GM21526 (cell line): Measurements from ENCODE around the gene KCNH4.
"Not testable (repeated sequence)": the region's sequence is repeated elsewhere in the genome, so short reads cannot be mapped to it uniquely, and the experiment has no call there.

ENCODE experiments used
- ATAC-seq: cut with Tn5 transposase; IDR thresholded peaks from one replicate; pipeline ENCODE4 v1.9.1; 2021; ENCODE audit warnings: moderate library complexity; ENCODE audit not compliant: unreplicated experiment, low FRiP score

Gene KCNH4

DNA sequence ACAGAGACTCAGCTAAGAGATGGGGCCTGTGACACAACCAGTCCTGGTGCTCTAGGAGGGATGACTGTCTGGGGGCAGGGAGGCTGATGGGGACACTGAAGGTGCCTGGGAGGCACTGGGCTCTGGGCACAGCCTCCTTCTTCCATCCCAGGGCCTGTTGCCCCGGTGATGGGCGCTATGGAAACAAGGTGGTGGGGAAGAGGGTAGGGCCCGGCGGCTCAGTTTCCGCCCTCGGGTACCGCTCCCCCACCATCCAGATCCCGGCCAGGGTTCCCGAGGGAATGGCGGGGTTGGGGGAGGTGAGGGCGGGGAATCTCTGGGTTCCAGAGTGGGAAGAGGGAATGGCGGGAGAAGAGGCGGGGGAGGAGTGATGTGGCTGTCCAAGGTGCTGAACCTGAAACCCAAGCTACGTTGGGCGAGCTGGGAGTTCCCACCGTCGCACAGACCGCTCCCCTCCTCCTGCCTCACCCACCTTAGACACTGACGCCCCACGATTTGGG is 981 bp downstream of the KCNH4 start:
- ATAC-seq = no peak

DNA sequence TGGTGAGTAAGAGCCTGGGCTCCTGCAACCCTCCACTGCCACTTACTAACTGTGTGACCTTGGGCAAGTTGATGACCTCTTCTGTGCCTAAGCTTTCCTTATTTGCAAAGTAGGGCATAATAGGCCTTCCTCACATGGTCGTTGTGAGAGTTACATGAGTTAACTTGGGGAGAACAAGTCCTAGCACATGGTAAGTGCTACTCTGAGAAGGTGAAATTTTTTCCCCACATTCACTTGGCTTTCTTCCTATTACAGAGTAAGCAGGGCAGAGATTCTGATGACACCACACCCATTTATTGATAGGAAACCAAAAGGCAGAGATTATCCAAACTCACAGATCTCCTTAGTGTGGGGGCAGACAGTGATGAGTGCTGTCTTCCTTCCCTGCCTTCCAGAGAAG is 1.6 kb downstream of the KCNH4 start:
- no peak for ATAC-seq

DNA sequence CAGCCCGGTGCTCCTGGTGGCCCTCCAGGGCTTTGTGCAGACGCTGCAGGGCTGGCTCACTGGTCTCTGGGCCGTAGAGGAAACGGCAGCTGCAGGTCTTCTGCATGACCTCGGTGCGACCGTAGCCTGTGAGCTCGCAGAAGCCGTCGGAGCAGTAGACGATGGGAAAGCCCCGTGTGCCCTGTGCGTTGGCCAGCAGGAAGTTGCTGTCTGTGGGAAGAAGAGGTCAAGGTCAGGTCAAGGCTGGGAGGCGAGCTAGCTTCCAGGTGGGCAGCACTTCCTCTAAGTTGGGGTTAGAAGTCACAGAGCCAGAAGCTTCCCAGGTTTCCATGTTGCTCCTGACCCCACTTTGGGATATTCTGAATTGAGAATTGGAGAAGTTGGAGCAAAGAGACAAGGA is 2.1 kb downstream of the KCNH4 start:
- no peak for ATAC-seq

DNA sequence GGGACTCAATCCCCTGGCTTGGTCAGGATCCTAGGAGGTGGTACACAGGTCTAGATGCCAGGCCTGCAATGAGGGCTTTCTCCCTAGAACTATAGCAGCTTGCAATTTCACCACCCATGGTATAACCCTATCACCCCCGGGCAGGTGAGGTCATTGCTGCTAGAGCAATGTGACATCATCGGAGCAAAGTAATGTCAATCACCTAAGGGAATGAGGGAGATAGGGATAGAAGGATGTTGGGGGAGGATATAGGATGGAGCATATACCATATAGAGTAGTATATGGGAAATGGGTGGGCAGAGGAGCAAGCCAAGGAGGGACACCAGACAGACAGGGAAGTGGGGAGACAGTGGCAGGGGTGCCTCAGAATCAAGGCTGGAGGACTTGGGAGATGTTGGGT is 3.3 kb downstream of the KCNH4 start:
- no peak for ATAC-seq

DNA sequence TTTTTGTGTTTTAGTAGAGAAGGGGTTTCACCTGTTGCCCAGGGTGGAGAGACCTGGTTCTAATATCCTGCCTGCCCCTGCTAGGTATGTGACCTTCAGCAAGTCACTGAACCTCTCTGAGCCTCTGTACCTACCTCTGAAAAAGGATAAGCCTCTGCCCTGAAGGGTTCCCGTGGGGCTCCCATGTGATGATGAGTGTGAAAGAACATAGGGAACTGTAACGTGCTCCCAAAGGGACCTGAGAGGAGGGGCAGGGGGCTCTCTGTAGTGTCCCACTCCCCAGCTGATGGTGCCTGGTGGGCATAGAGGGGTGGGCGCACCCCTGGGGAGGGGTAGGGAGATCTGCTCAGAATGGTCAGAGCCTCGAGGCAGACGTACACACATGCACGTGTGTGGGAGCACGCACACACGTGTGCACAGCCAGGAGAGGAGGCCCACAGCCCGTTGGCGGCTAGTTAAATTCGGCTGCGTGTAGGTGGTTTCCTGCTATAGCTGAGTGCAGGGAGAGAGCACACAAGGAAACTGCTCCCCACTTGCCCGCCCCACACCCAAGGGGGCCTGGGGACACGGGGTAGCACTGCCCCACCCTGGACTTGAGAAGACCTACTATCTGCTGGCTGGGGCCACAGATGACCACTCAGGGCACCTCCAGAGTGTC is 6.7 kb downstream of the KCNH4 start:
- ATAC-seq = no peak

DNA sequence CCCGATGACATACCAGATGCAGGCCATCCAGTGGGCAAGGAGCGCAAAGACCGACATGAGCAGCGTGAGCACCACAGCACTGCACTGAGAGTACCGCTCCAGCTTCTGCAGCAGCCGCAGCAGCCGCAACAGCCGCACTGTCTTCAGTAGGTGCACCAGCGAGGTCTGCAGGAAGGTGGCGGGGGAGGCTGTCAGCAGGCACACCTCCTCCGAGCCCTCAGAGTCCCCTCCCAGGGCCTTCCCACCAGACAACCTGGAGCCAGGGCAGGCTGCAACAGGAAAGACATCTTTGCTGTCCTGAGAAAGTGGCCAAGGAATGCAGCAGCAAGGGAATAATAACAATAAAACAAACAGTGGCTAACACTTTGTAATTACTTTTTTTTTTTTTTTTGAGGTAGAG is 9.1 kb downstream of the KCNH4 start:
- no peak for ATAC-seq

DNA sequence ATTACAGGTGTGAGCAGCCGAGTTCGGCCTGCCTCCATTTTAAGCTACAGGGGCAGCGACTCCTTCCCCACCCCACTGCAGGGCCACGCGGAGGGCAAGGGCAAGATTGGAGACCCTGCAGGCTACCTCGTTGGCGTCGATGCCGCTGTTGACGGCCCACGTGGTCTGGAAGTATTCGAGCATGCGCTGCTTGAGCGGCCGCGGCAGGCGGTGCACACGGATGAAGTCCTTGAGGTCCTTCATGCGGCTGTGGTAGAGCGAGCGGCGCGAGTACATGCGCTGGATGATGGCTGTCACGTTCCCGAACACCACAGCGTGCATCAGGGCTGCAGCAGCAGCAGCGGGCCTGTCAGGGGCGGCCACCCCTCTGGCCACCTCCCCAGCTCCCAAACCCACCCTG is 11.6 kb downstream of the KCNH4 start:
- no peak for ATAC-seq

DNA sequence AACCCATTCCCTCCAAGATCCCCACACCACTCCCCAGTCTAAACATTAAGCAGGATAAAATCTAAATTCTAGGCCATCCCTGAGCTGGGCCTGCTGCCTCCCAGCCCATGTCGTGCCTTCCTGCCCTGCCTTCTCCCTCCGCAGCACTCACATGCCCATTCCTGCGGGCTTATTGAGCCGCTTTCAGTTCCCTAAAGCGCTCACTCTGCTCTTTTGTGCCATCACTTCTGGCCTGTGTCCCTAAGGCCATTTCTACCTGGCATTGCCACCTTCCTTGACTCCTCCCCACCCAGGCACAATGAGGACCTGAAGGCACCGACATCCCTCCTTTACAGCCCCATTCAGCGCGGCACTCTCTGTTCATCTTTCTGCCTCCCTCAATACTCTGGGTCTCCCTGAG is 13.1 kb downstream of the KCNH4 start:
- no peak for ATAC-seq

DNA sequence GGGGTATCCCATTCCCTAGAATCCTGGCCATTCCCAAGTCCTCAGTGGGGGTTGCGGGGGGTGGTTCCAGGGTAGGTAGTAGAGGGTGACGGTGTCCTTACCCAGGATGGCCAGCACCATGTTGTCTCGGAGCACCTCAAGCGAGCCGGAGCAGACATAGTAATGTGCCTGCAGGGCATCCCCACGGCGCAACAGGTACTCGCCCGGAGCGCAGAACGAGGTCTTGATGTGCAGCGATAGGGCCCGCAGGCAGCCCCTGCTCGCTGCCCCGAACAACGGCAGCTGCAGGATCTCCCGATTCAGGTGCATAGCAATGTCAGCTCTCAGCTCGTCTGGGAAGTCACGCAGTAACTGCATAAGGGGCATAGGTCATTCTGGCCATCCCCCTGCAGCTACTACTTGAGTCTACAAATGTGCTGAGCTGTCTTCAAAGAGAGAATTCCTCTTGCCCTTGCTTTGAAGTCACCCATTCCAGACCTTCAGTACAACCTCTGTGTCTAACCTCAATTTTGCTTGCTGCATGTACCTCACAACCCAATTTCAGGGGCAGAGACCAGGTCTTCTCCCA is 14.7 kb downstream of the KCNH4 start:
- ATAC-seq = no peak

DNA sequence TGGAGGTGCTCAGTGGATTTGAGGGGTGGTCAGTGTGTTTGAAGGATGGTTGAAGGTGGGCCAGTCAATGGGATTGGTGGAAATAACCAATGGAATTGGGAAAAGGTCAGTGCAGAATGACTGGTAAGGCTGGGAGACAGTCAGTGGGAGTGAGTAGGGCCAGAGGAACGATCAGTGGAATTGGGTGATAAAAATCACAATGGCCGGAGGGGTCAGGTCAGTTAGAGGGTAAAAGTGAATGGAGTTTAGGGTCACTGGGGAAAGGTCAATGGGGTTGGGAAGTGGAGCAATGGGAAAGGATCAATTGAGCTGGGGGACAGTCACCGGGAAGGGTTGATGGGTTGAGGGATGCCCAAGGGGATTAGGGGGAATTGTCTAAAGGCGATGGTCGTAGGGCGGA is 15.2 kb downstream of the KCNH4 start:
- no peak for ATAC-seq

DNA sequence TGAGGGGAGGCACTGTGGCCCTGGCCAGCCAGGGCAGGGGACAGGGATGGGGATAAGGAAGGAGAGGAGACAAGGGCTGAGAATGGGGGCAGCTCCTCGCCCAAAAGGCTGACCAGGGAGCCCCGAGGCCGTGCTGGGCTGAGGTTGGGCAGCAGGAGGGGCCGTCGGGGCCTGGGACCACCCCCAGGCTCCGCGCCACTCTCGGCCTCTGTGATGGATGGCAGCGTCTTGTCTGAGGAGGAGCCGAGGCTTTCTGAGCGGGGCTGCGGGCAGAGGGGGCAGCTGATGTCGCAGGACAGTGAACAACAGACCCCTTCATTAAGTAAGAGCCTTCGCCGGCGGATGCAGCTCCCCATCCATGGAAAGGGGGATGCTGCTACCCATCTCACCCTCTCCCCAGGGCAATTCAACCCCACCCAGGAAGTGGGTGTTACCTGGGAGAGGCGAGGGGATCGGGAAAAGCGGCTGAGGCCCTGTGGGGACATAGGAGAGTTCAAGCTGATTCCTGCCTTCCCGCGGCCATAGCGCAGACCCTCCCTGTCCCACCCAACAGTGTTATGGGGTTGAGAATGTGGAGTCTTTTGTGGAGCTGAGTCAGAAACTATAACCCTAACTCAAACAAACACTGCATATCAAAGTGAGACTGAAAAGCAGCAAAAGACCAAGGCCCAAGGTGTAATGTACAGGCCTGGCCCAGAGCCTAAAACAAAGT is 17.1 kb downstream of the KCNH4 start:
- no peak for ATAC-seq

DNA sequence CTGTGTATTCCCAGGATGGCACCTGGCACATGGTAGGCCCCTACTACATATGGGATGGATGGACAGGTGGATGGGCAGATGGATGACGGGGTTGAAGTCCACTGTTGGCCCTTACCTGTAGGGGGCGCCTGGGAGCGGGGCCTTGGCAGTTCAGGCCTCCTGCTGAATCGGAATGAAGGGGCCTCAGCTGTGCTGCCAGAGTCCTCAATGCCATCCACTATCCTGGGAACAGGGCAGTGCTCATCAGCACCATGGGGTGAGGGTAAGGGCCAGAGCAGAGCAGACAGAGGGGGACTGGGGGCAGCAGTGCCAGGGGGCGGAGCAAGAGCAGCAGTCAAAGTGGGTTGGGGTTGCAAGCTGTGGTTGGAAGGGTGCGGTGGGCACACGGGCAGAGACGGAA is 17.8 kb downstream of the KCNH4 start:
- no peak for ATAC-seq

DNA sequence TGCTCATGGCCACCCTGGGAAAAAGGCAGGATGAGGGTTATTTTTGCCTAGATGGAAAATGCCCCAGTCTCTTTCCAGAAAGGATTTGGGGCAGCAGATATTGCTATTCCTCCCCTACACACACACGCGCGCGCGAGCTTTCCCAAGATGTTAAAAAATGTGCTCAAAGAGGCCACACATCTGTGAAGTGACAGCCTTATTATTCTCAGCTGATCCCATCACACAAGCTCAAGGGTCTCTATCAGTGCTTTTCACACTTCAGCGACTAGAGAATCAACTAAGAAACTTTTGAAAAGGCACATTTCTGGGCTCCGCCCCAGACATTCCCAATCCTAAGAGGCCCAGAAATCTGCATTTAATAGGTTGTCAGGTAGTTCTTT is 20.4 kb downstream of the KCNH4 start:
- no peak for ATAC-seq

DNA sequence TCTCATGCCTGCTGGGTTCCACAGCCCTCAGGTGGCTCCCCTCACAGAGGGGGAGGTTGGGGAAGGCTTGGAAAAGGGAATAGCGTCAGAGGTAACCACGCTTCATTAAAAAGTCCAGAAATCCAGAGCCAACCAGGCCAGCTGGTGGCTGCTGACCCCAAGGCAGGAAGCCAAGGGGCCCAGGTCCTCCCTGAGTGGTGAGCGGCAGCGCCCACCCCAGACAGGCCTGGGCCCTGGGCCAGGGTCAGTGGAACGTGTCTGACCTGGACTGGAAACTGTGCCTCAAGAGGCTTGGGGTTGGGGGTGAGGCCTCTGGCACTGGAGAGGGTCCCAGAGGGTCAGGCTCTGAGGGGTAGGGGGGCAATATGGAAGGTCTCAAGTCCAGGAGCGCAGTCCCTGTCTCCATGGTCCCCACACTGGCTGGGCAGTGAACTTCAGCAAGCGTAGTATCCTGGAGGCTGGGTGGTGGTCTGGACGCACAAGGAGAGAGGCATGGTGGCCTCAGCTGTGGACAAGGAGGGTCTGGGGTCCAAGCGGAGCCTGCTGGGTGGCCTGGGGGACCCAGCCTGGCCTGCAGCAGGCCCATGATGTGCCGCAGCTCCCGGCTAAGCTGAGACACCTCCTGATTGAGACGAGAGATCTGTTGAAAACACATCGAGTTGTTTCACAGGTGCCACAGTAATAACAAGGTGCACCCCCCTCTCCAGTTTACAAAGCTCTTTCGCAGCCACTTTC is 21.0 kb downstream of the KCNH4 start:
- ATAC-seq = no peak

DNA sequence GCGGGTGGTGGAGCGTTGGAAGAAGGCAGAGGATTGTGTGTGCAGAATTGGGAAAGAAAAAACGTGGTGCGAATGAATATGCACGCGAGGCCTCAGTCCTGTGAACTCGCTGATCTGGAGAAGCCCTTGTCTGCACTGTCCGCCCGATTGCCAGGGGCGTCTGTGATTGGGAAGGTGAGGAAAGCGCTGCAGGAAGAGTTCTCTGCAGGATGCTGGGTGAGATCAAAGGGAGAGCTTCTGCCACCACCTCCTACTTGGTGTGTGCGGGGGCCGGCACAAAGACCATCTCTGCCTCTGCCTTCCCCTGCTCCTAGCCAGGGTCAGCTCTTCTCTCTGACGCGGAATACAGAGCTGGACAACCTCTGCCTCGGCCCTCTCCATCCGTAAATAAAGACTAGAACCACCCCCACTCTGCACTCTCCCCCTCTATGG is 25.3 kb downstream of the KCNH4 start:
- no peak for ATAC-seq

DNA sequence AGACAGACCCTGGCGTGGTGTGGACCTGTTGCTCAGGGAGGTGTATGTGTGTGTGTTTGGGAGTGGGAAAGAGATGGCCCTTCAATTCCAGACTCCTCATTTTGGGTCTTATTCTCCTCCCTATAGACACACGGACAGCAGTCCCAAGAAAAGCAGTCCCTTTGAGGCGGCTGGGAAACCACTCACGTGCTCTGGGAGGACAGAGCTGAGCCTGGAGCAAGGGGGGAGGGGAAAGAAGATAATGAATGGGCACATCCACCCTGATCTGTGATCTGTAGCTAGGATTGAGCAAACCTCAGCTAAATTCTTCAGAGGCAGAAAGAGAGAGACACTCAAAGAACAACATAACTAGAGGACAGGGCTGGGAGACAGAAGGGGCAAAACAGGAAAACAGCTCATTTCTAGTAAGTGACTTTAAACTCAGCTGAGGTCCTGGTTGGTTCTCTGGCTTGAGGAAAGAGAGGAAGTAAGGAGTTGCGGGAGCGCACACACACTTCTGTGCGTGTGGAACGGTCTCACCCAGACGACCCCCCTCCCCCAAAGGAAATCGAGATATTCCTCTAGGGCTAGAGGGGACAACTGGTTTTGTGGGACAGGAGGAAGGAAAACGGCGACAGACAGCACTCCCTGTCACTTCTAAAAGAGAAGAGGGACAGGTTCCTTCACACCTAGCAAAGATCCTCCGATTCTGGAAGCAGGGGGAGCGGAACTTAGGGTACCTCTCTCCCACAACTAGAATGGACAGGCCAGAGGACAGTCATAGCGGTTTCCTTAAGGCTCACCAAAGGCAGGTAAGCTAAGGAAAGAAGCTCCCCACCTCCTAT is 26.8 kb downstream of the KCNH4 start:
- no peak for ATAC-seq

DNA sequence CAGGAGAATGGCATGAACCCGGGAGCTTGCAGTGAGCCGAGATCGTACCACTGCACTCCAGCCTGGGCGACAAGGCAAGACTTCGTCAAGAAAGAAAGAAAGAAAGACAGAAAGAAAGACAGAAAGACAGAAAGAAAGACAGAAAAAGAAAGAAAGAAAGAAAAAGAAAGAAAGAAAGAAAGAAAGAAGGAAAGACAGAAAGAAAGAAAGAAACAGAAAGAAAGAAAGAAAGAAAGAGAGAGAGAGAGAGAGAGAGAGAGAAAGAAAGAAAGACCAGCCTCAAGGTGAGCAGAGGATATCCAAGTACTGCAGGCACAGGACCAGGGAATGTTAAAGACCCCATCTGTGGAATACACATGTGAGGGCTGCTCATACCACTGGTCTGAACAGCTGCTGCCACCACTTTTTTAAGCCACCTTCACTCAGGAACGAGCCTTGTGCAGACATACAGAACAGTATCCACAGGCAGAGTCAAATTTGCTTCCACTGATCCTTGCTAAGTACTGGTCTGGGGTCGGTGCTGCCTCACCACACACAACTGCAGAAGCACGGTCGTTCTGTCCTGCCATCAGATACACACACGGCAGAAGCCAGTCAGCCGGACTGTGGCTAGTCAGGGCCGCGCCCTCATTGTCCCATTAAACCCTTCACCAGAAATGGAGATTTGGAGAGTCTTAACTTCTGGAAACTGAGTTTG is 33.9 kb downstream of the KCNH4 start:
- no peak for ATAC-seq

DNA sequence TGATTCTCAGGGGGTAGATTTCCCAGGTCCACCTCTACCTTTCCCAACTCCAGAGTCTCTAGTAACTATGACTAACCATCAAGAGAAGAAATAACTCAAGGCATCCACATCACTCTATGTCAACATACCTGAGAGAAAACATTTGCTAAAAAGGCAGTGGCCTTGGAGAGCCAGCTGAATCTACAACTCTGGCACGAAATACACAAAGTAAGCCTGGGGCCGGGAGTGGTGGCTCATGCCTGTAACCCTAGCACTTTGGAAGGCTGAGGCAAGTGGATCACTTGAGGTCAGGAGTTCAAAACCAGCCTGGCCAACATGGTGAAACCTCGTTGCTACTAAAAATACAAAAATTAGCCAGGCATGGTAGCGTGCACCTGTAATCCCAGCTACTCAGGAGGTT is 37.8 kb downstream of the KCNH4 start:
- not testable (repeated sequence) for ATAC-seq

DNA sequence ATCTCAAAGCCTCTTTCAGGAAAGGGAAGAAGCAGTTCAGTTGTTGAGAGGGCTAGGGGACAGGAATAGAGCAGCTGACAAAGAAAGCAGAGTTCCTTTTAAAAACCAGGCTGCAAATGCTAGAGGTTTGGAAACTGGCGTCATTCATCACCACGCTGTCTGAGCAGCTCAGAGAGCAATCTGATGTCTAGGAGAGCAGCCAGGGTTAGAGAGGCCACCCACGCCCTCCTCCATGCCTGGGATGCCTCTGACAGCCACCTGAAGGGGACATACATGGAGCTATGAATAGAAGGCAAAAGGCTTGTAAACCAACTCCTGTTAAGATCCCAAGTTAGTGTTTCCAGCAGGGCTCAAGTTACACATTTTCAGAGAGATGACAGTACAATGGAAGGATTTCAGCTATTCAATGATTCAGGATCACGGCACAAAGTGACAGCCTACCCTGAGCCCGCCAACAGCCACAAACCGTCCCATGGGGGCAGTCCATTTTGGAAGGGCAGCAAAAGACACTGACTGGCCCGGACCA is 38.5 kb downstream of the KCNH4 start:
- no peak for ATAC-seq

DNA sequence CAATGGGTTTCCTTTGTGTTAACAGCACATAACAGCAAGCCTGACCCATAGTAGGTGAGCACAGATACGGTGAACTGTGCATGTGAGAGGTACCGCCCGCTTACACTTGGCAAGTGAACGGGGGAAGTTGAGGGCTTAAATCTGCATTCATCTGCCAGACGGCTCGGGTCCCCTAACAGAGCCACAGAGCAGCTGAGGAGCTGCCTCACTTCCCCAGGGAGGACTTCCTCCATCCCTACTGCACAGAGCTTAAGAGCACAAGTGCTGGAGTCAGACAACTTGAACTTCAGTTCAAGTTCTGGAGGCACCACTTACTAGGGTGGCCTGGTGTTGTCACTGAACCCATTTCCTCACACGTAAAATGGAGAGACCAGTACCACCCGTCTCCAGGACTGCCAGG is 39.6 kb downstream of the KCNH4 start:
- ATAC-seq = no peak
